ENCODE measurements around the gene OR8G5. TPM values are rescaled to one million over a fixed set of nuclear protein-coding genes. Genes with fewer than 3 reads are reported as not detected.

The OR8G5 gene
- total RNA-seq, 1 experiment from 2014 or later: not detected

GRCh38 chr11:124310721-124311120 is 54.5 kb downstream of the OR8G5 start:
- DNase-seq (ENCODE audit: low spot score): no peak
- TF ChIP-seq CTCF (conservative IDR thresholded peaks at IDR 0.05; ENCODE audit: low read depth, low read length) (no peak), EZH2 (IDR thresholded peaks at IDR 0.05; ENCODE audit: borderline replicate concordance, low read depth, low read length, poor library complexity, severe bottlenecking) (no peak)
- Histone ChIP-seq H3K27ac (ENCODE audit: low read depth, low read length, poor library complexity, severe bottlenecking) (no peak overlapping the region), H3K4me3 (ENCODE audit: low read depth, low read length, poor library complexity, severe bottlenecking) (no peak overlapping the region), H3K9me3 (ENCODE audit: low read depth, low read length, poor library complexity, severe bottlenecking) (no peaks in the 10 kb centered on the region), H3K27me3 (replicated peaks; ENCODE audit: insufficient read depth, low read depth, low read length, poor library complexity) (no peaks in the 10 kb centered on the region), H3K4me1 (ENCODE audit: insufficient read depth, low read length, poor library complexity, severe bottlenecking) (no peaks in the 10 kb centered on the region), H3K36me3 (ENCODE audit: insufficient read depth, low read length, poor library complexity, severe bottlenecking) (no peaks in the 10 kb centered on the region)
- BruUV-seq (replicated peaks): no TSS peak
- ChIA-PET CTCF (no interaction called here), POLR2A (ENCODE audit: low non-redundant PET) (no interaction called here)
- intact Hi-C loops (cut with micrococcal nuclease; ENCODE audit: unreplicated experiment): no loop called here

GRCh38 chr11:124311269-124311668 is 55.1 kb downstream of the OR8G5 start:
- TF ChIP-seq EZH2 (IDR thresholded peaks at IDR 0.05; ENCODE audit: borderline replicate concordance, low read depth, low read length, poor library complexity, severe bottlenecking): no peak
- TF ChIP-seq CTCF (conservative IDR thresholded peaks at IDR 0.05; ENCODE audit: low read depth, low read length): no peak
- no peak for DNase-seq (ENCODE audit: low spot score)
- Histone ChIP-seq H3K9me3 (ENCODE audit: low read depth, low read length, poor library complexity, severe bottlenecking) (no peaks in the 10 kb centered on the region), H3K4me3 (ENCODE audit: low read depth, low read length, poor library complexity, severe bottlenecking) (no peak overlapping the region), H3K4me1 (ENCODE audit: insufficient read depth, low read length, poor library complexity, severe bottlenecking) (no peaks in the 10 kb centered on the region), H3K27ac (ENCODE audit: low read depth, low read length, poor library complexity, severe bottlenecking) (no peak overlapping the region), H3K36me3 (ENCODE audit: insufficient read depth, low read length, poor library complexity, severe bottlenecking) (no peaks in the 10 kb centered on the region), H3K27me3 (replicated peaks; ENCODE audit: insufficient read depth, low read depth, low read length, poor library complexity) (no peaks in the 10 kb centered on the region)
- ChIA-PET POLR2A (ENCODE audit: low non-redundant PET) (no interaction called here), CTCF (interaction anchor here (0.5 kb wide), 1 partner anchor 565 kb away, joined by 3 read pairs; no protein-coding TSS in a partner anchor)
- intact Hi-C loops (cut with micrococcal nuclease; ENCODE audit: unreplicated experiment): no loop called here
- no TSS peak for BruUV-seq (replicated peaks)

- TF ChIP-seq EZH2 (IDR thresholded peaks at IDR 0.05; ENCODE audit: borderline replicate concordance, low read depth, low read length, poor library complexity, severe bottlenecking) (no peak), CTCF (conservative IDR thresholded peaks at IDR 0.05; ENCODE audit: low read depth, low read length) (no peak)
- intact Hi-C loops (cut with micrococcal nuclease; ENCODE audit: unreplicated experiment): no loop called here
- BruUV-seq (replicated peaks): no TSS peak
- H3K27ac ChIP-seq (ENCODE audit: low read depth, low read length, poor library complexity, severe bottlenecking): no peak overlapping the region
- H3K27me3 ChIP-seq (replicated peaks; ENCODE audit: insufficient read depth, low read depth, low read length, poor library complexity): no peaks in the 10 kb centered on the region
- no peaks in the 10 kb centered on the region for H3K9me3 ChIP-seq (ENCODE audit: low read depth, low read length, poor library complexity, severe bottlenecking)
- no peaks in the 10 kb centered on the region for H3K36me3 ChIP-seq (ENCODE audit: insufficient read depth, low read length, poor library complexity, severe bottlenecking)
- H3K4me1 ChIP-seq (ENCODE audit: insufficient read depth, low read length, poor library complexity, severe bottlenecking): no peaks in the 10 kb centered on the region
- H3K4me3 ChIP-seq (ENCODE audit: low read depth, low read length, poor library complexity, severe bottlenecking): no peak overlapping the region
- ChIA-PET POLR2A (ENCODE audit: low non-redundant PET) (no interaction called here), CTCF (interaction anchor here (0.5 kb wide), 1 partner anchor 564 kb away, joined by 3 read pairs; no protein-coding TSS in a partner anchor)
- no peak for DNase-seq (ENCODE audit: low spot score)
These were observed 55.5 kb downstream of the OR8G5 start for GRCh38 chr11:124311670-124312069.

Data from A673 (cell line).